DOHH2 (cell line): Measurements from ENCODE around the gene RASSF10.

ENCODE experiments used
- H3F3A ChIP-seq: fragments of 200-600 bp; sonication (generic), shearing (Covaris generic); 2 replicates; pipeline ENCODE4 v1.6.0; 2016; ENCODE audit warnings: antibody characterized with exemption, mild to moderate bottlenecking; ENCODE audit not compliant: control insufficient read depth, insufficient read depth
- H3K27ac ChIP-seq: fragments of 200-600 bp; sonication (generic); 2 replicates; pipeline ENCODE4 v1.5.1; 2014; ENCODE audit warnings: low read depth, mild to moderate bottlenecking, low read length, moderate library complexity
- H3K27me3 ChIP-seq: fragments of 200-600 bp; sonication (generic); 2 replicates; pipeline ENCODE4 v1.6.1; 2014; ENCODE audit warnings: mild to moderate bottlenecking, low read length, mixed read lengths; ENCODE audit not compliant: control insufficient read depth
- H3K36me3 ChIP-seq: fragments of 200-600 bp; sonication (generic); 2 replicates; pipeline ENCODE4 v1.6.1; 2014; ENCODE audit warnings: mild to moderate bottlenecking, low read length, moderate library complexity, mixed read lengths; ENCODE audit not compliant: control insufficient read depth
- H3K4me1 ChIP-seq: fragments of 200-600 bp; sonication (generic); 2 replicates; pipeline ENCODE4 v1.6.1; 2014; ENCODE audit warnings: mild to moderate bottlenecking, low read length, mixed read lengths; ENCODE audit not compliant: control insufficient read depth
- H3K4me2 ChIP-seq: fragments of 200-600 bp; sonication (generic); 2 replicates; pipeline ENCODE4 v1.6.0; 2014; ENCODE audit warnings: mild to moderate bottlenecking, low read length, moderate library complexity
- H3K4me3 ChIP-seq: fragments of 200-600 bp; sonication (generic); 2 replicates; pipeline ENCODE4 v1.5.1; 2014; ENCODE audit warnings: mild to moderate bottlenecking, low read length, mixed read lengths
- H3K79me2 ChIP-seq: fragments of 200-600 bp; sonication (generic); 2 replicates; pipeline ENCODE4 v1.6.1; 2014; ENCODE audit warnings: mild to moderate bottlenecking, low read length, mixed read lengths; ENCODE audit not compliant: control insufficient read depth
- H3K9me2 ChIP-seq: fragments of 200-600 bp; sonication (generic); replicated peaks from 2 replicates; pipeline ENCODE4 v1.6.1; 2014; ENCODE audit warnings: mild to moderate bottlenecking, low read length, mixed read lengths; ENCODE audit not compliant: control insufficient read depth
- H3K9me3 ChIP-seq: fragments of 200-600 bp; sonication (generic); 2 replicates; pipeline ENCODE4 v1.6.1; 2014; ENCODE audit warnings: antibody characterized with exemption, low read length, mixed read lengths; ENCODE audit not compliant: control insufficient read depth, insufficient read depth
- H4K20me1 ChIP-seq: fragments of 200-600 bp; sonication (generic); 2 replicates; pipeline ENCODE4 v1.6.0; 2014; ENCODE audit warnings: low read depth, mild to moderate bottlenecking, antibody characterized with exemption, low read length, moderate library complexity; ENCODE audit not compliant: control insufficient read depth, insufficient read depth
- CTCF ChIP-seq: fragments of 200-600 bp; sonication (generic); IDR thresholded peaks from one replicate; pipeline ENCODE4 v1.5.1; 2014; ENCODE audit warnings: antibody characterized with exemption, mild to moderate bottlenecking, low read depth, low read length; ENCODE audit not compliant: poor library complexity, severe bottlenecking
- EZH2phosphoT487 ChIP-seq: fragments of 200-600 bp; sonication (generic); IDR thresholded peaks from 2 replicates; pipeline ENCODE4 v1.6.1; 2017; ENCODE audit warnings: borderline replicate concordance, mild to moderate bottlenecking, antibody characterized with exemption, low read length, moderate library complexity, mixed read lengths

RASSF10 gene

DNA sequence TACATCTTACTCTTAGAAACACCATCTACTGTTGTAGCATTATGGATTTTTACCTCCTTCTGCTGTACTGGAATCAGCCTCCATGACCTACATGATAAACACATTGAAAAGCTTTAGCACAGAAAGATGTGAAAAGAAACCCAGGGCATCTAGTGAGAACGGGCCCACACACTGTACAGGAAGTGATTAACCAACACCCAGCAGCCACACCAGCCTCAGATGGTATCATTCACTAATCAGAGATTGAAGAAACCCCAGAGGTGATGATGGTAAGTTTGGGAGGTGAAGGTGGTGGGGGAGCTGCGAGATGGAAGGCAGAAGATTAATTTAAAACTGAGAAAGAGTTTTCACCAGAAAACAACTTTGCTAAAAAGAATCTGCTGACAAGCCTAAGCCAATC lies 46.1 kb downstream of the RASSF10 start:
- no peaks in the 10 kb centered on the region for H3K79me2 ChIP-seq
- no peak overlapping the region for H3K4me3 ChIP-seq
- no peaks in the 10 kb centered on the region for H3K9me2 ChIP-seq
- H4K20me1 ChIP-seq = no peaks in the 10 kb centered on the region
- H3K4me1 ChIP-seq = no peaks in the 10 kb centered on the region
- TF ChIP-seq EZH2phosphoT487 (no peak), CTCF (no peak)
- H3K36me3 ChIP-seq = no peaks in the 10 kb centered on the region
- H3K4me2 ChIP-seq = no peak overlapping the region
- H3K27ac ChIP-seq = no peak overlapping the region
- H3K27me3 ChIP-seq = no peaks in the 10 kb centered on the region
- no peaks in the 10 kb centered on the region for H3F3A ChIP-seq
- H3K9me3 ChIP-seq = no peaks in the 10 kb centered on the region

DNA sequence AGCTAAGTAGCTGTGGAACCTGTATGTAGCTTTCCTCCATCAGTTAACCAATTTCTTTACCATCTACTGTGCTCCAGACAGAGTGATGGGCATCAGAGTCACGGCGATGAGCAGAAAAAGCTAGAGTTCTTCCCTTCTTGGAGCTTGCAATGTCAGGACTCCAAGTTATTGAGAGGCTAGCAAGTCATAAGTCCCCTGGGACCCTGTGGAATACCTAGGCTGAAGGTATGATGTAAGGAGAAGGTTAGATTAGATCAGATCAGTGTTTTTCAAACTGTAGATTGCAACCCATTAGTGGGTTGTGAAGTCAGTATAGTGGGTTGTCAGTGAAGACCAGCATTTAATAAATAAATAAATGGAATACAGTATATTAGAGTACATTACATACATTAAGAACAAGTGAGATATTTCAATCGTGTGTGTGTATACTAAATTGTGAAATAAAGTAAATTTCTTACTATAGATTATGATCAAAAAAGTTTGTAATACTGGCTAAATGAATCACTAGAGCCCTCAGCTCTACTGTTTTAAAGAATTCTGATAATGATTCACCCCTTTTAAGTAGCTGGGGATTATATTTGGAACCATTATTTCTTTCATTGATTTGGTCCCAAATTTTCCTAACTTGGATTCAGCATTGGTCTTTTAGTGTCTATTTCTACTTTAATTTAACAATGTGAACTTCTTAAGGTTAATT lies 52.3 kb downstream of the RASSF10 start:
- H3K4me2 ChIP-seq = no peak overlapping the region
- TF ChIP-seq EZH2phosphoT487 (no peak), CTCF (no peak)
- no peaks in the 10 kb centered on the region for H3K9me2 ChIP-seq
- H3K4me3 ChIP-seq = no peak overlapping the region
- H3K27me3 ChIP-seq = no peaks in the 10 kb centered on the region
- no peaks in the 10 kb centered on the region for H3K9me3 ChIP-seq
- no peaks in the 10 kb centered on the region for H3K79me2 ChIP-seq
- no peaks in the 10 kb centered on the region for H4K20me1 ChIP-seq
- H3F3A ChIP-seq = no peaks in the 10 kb centered on the region
- no peaks in the 10 kb centered on the region for H3K4me1 ChIP-seq
- H3K36me3 ChIP-seq = no peaks in the 10 kb centered on the region
- no peak overlapping the region for H3K27ac ChIP-seq
